Lung microvascular endothelial cell (primary cell): Measurements from ENCODE around the gene CCNY. TPM values are rescaled to one million over a fixed set of nuclear protein-coding genes. Genes with fewer than 3 reads are reported as not detected.
"Not testable (repeated sequence)": the region's sequence is repeated elsewhere in the genome, so short reads cannot be mapped to it uniquely, and the experiment has no call there.

Experiments
- DNase-seq, 2 donors: peaks; one replicate each; pipeline versions ENCODE4 v3.0.0 to v3.0.0-alpha.2; 2010; ENCODE audit warnings: low read depth in 2 of 2
- total RNA-seq: library from RNA; depleted of rRNA; stranded (reverse); fragments of >200 nt; gene quantifications from 2 replicates; pipeline ENCODE4 v1.2.1, GENCODE V29; 2014

The CCNY gene
- total RNA-seq = 62.3 and 104 TPM in 2 replicates

GRCh38 chr10:35336084-35336831, at the start of gene CCNY:
CCNY (plus strand) TSS chr10:35336509; CDS start chr10:35337054, 545 bp downstream.
- DNase-seq = peak; percentile 74 to 80

- DNase-seq = no peak
Observed at GRCh38 chr10:35289198-35289597, 47.1 kb upstream of the CCNY start.

GRCh38 chr10:35294506-35294905, 41.8 kb upstream of the CCNY start:
- no peak for DNase-seq

GRCh38 chr10:35299016-35299415, 37.3 kb upstream of the CCNY start:
- DNase-seq = no peak

DNA sequence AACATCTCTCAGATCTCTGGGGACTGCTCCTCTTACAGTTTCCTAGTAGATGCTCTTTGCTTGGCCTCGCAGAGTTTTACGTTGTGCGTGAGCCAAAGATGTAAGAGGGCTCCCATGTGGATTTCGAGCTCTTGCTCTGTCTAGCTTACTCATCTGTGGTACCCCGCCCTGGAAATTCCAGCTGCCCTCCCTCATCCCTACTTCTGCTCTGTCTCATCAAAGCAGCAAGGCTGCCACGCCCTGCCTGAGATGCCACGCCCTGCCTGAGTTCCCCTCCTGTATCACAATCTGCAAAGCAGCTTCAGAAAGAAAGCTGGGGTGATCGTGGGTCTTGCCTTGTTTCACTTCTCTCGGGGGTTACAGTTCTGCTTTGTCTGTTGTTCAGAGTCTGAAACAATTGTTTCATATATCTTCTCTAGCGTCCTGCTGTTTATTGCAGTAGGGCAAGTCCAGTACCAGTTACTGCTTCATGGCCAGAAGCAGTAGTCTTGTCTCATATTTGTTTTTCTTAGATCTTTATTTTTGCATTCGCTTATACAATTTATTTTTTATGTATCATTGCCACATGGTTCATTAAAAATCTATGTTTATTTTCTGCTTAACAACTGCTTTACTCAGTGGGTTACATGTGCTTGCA, 36.1 kb upstream of the CCNY start:
- DNase-seq = peak in 1 of 2 donors; percentile 13

- DNase-seq = peak in 1 of 2 donors; percentile 5
Observed at GRCh38 chr10:35304649-35305048, 31.7 kb upstream of the CCNY start.

GRCh38 chr10:35306852-35307251, 29.5 kb upstream of the CCNY start:
- DNase-seq = peak; percentile 6 to 17

DNA sequence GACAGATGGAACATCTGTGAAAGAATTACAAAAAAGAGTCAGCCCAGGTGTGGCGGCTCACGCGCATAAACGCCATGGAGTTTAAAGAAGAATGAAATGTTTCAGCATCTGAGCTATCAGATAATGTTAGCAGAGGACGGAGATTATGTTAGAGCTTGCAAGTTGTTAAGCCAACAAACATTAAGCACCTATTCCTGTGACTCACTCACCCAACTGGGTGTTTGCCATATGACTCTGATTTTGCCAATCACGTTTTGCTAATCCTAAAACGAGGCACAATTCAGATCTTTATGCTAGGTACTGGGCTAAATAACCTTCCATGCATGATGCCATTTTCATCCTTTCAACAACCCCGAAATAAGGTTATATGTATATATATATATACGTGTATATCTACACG, 29.0 kb upstream of the CCNY start:
- peak in 1 of 2 donors; percentile 18 for DNase-seq

- DNase-seq = no peak
Observed at GRCh38 chr10:35308809-35309208, 27.5 kb upstream of the CCNY start.

- DNase-seq = not testable (repeated sequence)
Observed at GRCh38 chr10:35314142-35314541, 22.2 kb upstream of the CCNY start.

DNA sequence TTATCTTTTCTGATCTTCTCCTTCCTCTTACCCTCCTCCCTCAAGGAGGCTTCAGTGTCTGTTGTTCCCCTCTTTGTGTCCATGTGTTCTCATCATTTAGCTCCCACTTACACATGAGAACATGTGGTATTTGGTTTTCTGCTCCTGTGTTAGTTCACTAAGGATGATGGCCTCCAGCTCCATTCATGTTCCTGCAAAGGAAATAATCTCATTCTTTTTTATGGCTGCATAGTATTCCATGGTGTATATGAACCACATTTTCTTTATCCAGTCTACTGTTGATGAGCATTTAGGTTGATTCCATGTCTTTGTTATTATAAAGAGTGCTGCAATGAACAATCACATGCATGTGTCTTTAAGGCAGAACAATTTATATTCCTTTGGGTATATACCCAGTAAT, 21.1 kb upstream of the CCNY start:
- DNase-seq = not testable (repeated sequence)

DNA sequence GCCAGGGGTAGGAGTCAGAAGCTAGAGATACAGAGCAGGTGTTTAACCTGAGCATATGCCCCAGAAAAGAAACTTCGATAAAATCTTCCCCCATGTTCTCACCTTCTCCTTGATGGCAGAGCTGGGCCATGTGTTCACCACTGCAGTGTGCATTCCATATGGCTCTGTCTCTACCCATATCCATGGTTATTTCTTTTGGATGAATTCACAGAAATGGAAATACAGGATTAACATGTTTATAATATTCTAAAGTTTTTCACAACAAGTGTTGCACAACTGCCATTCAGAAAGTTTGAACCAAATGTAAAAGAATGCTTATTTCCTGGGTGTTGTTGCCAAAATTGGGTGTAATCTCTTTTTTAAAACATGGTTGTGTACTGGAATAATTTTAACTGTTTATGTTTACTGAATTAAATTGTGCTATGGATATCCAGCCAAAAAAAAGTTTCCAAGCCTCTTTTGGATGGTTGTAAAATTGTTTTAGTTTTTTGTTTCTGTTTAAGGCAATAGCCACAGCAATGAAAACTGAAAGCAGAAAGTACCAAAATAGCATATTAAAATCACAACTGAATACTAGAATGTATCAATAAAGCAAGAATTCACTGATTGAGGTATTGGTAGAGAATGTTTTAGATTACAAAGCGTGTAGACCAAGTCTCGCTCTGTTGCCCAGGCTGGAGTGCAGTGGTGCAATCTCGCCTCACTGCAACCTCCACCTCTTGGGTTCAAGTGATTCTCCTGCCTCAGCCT, 19.9 kb upstream of the CCNY start:
- no peak for DNase-seq

GRCh38 chr10:35318551-35318950, 17.8 kb upstream of the CCNY start:
- DNase-seq = no peak

DNA sequence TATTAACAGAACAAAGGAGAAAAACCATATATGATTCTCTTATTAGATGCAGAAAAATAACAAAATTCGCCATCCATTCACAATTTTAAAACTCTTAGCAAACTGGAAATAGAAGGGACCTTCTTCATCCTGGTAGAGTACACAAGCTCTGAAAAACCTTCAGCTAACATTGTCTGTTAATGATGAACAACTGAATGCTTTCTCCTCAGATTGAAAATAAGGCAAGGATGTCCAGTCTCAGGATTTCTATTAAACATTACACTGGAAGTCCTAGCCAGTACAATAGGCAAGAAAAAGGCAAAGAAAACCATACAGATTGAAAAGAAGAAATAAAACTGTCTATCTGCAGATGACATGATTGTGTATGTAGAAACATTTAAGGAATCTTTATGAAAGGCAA, 16.0 kb upstream of the CCNY start:
- no peak for DNase-seq

- no peak for DNase-seq
Observed at GRCh38 chr10:35322636-35323035, 13.7 kb upstream of the CCNY start.

DNA sequence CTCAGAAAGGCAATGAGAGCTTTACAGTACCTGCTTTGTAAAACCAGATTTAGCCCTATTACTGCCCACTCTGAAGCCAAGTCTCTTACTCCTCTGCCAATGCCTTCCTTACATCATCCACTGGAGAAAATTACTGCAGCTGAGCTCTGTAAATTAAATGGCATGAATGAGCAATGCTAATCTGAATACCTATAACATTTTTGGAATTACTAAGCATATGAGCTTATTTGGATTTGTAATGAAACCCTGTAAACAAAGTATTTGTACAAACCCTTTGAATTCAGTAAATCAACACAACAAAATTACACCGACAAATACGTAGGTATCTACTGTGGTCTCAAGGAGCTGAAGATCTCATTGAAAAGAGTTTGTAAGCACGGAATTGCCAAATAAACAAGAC, 12.1 kb upstream of the CCNY start:
- DNase-seq = no peak

DNA sequence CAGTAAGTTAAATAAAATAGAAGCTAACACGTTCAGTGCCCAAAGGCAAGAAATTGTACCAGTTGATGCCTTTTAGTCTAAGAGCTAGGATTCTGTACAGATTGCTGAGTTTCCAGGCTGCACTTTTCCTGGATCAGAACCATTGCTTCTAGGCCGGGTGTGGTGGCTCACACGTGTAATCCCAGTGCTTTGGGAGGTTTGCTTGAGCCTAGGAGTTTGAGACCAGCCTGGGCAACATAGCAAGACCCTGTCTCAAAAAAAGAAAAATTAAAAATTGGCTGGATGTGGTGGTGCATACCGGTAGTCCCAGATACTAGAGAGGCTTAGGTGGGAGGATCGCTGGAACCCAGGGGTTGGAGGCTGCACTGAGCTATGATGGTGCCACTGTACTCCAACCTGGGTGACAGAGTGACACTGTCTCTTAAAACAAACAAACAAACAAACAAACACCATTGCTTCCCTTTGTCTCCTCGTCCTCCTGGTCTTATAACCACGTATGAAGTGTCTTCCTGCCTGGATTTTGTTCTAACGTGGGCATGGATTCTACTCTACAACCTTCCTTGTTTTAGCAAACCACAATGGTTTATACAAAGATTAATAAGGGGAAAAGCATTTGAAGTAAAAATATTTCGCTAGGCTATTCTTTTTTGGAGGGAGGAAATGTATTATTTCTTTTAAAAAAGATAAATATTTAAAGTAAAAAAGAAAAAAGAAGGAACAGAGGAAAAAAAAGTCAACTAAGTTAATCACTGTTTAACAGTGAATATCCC, 9.7 kb upstream of the CCNY start:
- no peak for DNase-seq

- no peak for DNase-seq
Observed at GRCh38 chr10:35327790-35328403, 8.4 kb upstream of the CCNY start.

- peak in 1 of 2 donors; percentile 54 for DNase-seq
Observed at GRCh38 chr10:35328404-35329037, 7.8 kb upstream of the CCNY start.

DNA sequence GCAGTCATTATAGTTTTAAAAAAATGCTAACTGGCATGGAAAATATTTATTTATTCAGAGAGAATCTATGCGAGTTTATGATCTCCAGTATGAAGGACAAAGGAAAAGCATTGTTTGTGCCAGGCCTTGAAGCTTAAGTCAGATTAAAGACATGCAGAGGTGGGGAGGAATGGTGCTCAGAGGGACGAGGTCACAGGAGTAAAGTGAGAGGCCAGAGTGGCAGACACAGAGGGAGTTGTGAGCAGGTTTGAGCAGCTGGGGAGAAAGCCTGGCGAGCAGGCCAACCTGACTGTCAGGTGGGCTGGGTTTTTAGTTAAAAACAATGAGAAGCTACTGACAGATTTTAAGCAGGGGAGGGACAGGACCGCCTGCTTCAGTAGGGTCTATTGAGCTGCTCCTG, 6.8 kb upstream of the CCNY start:
- no peak for DNase-seq
